Measurements from ENCODE around the gene RAB7A. TPM values are rescaled to one million over a fixed set of nuclear protein-coding genes. Genes with fewer than 3 reads are reported as not detected.
"Not testable (repeated sequence)": the region's sequence is repeated elsewhere in the genome, so short reads cannot be mapped to it uniquely, and the experiment has no call there.

RAB7A gene
- total RNA-seq, 1 donor from 2014 or later: 149 TPM

DNA sequence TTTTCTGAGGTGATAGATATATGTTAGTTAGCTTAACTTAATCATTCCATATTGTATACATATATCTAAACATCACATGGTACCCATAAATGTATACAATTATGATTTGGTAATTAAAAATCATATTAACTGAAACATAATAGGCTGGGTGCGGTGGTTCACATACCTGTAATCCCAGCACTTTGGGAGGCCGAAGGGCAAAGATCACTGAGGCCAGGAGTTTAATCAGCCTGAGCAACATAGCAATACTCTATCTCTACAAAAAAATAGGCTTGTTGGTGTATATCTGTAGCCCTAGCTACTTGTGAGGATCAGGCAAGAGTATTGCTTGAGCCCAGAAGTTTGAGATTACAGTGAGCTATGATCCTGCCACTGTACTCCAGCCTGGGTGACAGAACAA is 20.9 kb downstream of the RAB7A start:
- Mint-ChIP-seq H3K4me1 (peaks cover under 1% of the 10 kb centered on the region), H3K36me3 (ENCODE audit: low read depth) (peaks cover 54% of the 10 kb centered on the region), H3K27me3 (ENCODE audit: low read depth) (no peaks in the 10 kb centered on the region), H3K4me3 (no peak overlapping the region), H3K27ac (ENCODE audit: unreplicated experiment) (no peak overlapping the region), H3K9me3 (peaks cover 15% of the 10 kb centered on the region)
- TF ChIP-seq, protein P1, sequence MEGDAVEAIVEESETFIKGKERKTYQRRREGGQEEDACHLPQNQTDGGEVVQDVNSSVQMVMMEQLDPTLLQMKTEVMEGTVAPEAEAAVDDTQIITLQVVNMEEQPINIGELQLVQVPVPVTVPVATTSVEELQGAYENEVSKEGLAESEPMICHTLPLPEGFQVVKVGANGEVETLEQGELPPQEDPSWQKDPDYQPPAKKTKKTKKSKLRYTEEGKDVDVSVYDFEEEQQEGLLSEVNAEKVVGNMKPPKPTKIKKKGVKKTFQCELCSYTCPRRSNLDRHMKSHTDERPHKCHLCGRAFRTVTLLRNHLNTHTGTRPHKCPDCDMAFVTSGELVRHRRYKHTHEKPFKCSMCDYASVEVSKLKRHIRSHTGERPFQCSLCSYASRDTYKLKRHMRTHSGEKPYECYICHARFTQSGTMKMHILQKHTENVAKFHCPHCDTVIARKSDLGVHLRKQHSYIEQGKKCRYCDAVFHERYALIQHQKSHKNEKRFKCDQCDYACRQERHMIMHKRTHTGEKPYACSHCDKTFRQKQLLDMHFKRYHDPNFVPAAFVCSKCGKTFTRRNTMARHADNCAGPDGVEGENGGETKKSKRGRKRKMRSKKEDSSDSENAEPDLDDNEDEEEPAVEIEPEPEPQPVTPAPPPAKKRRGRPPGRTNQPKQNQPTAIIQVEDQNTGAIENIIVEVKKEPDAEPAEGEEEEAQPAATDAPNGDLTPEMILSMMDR (conservative IDR thresholded peaks at IDR 0.05): no peak
- DNase-seq (ENCODE audit: low read depth, low spot score): no peak

DNA sequence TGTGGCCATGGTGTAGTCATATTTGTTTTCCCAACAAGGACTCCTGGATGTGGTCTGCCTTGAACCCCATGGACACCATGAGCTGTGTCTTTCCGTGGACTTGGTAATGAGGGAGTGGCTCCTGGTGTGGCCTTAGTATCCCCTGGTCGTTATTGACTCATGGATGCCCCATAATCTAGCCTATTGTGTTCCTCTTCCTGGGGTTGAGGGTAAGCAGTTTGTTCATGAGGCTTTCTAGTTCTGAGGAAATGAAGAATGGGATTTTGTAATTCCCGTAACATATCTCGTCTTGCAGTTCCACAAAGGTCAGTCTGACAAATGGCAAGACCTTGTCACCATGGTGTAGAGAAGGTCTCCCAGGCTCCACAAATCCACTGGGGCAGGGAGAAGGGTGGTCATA is 22.6 kb downstream of the RAB7A start:
- no peak for DNase-seq (ENCODE audit: low read depth, low spot score)
- Mint-ChIP-seq H3K27ac (ENCODE audit: unreplicated experiment) (no peak overlapping the region), H3K36me3 (ENCODE audit: low read depth) (peaks cover 50% of the 10 kb centered on the region), H3K4me1 (peaks cover 3% of the 10 kb centered on the region), H3K4me3 (no peak overlapping the region), H3K27me3 (ENCODE audit: low read depth) (no peaks in the 10 kb centered on the region), H3K9me3 (peaks cover 12% of the 10 kb centered on the region)
- TF ChIP-seq, protein P1 (conservative IDR thresholded peaks at IDR 0.05): no peak

DNA sequence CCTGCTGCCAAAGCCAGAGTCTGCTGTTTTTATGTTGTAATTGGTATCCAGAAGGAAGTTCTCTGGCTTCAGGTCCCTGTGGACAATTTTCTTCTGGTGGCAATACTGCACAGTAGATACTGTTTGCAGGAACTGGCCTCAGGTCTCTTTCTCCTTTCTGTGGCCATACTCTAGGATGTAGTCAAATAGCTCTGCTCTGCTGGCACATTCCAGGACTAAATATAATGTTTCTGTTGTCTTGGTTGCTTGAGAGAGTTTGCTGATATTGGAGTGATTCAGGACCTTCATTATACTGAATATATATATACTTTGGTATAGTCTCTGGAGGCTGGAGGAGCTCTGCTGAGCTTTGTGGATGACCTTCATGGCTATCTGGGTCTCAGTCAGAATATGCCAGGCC is 23.1 kb downstream of the RAB7A start:
- Mint-ChIP-seq H3K4me3 (no peak overlapping the region), H3K27ac (ENCODE audit: unreplicated experiment) (no peak overlapping the region), H3K36me3 (ENCODE audit: low read depth) (peaks cover 49% of the 10 kb centered on the region), H3K9me3 (peaks cover 12% of the 10 kb centered on the region), H3K27me3 (ENCODE audit: low read depth) (no peaks in the 10 kb centered on the region), H3K4me1 (peaks cover 3% of the 10 kb centered on the region)
- no peak for DNase-seq (ENCODE audit: low read depth, low spot score)
- TF ChIP-seq, protein P1 (conservative IDR thresholded peaks at IDR 0.05): no peak

DNA sequence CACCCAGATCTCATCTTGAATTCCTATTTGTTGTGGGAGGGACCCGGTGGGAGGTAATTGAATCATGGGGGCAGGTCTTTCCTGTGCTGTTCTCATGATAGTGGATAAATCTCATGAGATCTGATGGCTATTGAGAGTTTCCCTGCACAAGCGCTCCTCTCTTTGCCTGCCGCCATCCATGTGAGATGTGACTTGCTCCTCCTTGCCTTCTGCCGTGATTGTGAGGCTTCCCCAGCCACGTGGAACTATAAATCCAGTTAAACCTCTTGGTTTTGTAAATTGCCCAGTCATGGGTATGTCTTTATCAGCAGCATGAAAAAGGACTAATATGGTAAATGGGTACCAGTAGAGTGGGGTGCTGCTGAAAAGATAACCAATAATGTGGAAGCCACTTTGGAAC is 23.6 kb downstream of the RAB7A start:
- H3K4me1 Mint-ChIP-seq; H3K27ac Mint-ChIP-seq (ENCODE audit: unreplicated experiment); H3K27me3 Mint-ChIP-seq (ENCODE audit: low read depth); H3K4me3 Mint-ChIP-seq; DNase-seq (ENCODE audit: low read depth, low spot score): not testable (repeated sequence)
- Mint-ChIP-seq H3K9me3 (peaks cover 12% of the 10 kb centered on the region), H3K36me3 (ENCODE audit: low read depth) (peaks cover 54% of the 10 kb centered on the region)

DNA sequence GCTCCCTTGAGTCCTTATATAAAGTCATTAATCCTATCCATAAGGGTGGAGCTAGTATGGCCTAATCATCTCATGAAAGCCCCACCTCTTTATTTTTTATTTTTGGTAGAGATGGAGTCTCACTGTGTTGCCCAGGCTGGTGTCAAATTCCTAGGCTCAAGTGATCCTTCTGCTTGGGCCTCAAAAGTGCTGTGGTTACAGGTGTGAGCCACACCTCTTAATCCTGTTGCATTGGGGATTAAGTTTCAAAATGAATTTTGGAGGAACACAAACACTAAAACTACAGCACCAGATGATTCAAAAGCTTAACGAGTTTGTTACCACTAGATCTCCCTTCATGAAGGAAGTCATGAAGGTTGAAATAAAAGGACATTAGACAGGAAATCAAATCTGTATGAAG is 27.7 kb downstream of the RAB7A start:
- H3K4me1 Mint-ChIP-seq: peaks cover 8% of the 10 kb centered on the region
- H3K27ac Mint-ChIP-seq (ENCODE audit: unreplicated experiment): no peak overlapping the region
- H3K4me3 Mint-ChIP-seq: no peak overlapping the region
- no peaks in the 10 kb centered on the region for H3K27me3 Mint-ChIP-seq (ENCODE audit: low read depth)
- peaks cover 14% of the 10 kb centered on the region for H3K9me3 Mint-ChIP-seq
- TF ChIP-seq, protein P1 (conservative IDR thresholded peaks at IDR 0.05): no peak
- DNase-seq (ENCODE audit: low read depth, low spot score): no peak
- peaks cover 54% of the 10 kb centered on the region for H3K36me3 Mint-ChIP-seq (ENCODE audit: low read depth)

DNA sequence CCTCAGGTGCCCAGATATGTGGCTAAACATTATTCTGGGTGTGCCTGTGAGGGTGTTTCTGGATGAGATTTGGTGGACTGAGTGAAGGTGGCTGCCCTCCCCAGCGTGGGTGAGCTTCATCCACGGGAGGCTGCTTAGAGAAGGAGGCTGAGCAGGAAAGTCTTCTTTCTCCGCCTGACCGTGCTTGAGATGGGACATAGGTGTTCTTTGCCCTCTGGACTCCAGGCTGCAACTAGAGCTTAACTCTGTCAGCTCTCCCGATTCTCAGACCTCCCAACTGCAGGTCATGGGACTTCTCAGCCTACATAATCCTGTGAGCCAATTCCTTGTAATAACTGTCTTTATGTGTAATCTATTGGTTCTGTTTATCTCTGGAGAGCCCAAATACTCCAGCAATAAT is 34.1 kb downstream of the RAB7A start:
- H3K9me3 Mint-ChIP-seq: peaks cover 3% of the 10 kb centered on the region
- TF ChIP-seq, protein P1 (conservative IDR thresholded peaks at IDR 0.05): no peak
- peaks cover 11% of the 10 kb centered on the region for H3K36me3 Mint-ChIP-seq (ENCODE audit: low read depth)
- H3K27me3 Mint-ChIP-seq (ENCODE audit: low read depth): no peaks in the 10 kb centered on the region
- DNase-seq (ENCODE audit: low read depth, low spot score): no peak
- H3K4me3 Mint-ChIP-seq: no peak overlapping the region
- H3K4me1 Mint-ChIP-seq: peaks cover 11% of the 10 kb centered on the region
- H3K27ac Mint-ChIP-seq (ENCODE audit: unreplicated experiment): no peak overlapping the region

All from neural crest cell (in vitro differentiated cells).